GM06990 (cell line): ENCODE results near the gene RNF133.

Experiments used
- DNase-seq: peaks from one replicate; pipeline ENCODE4 v3.0.0-alpha.2; 2011; ENCODE audit not compliant: insufficient read length; ENCODE audit errors: extremely low read depth
- H3K27me3 ChIP-seq: replicated peaks from 2 replicates; pipeline ENCODE4 v1.6.0; 2011; ENCODE audit warnings: low read length; ENCODE audit not compliant: control insufficient read depth, insufficient read depth
- H3K36me3 ChIP-seq: 2 replicates; pipeline ENCODE4 v1.5.1; 2011; ENCODE audit warnings: low read length; ENCODE audit not compliant: control insufficient read depth, insufficient read depth
- H3K4me3 ChIP-seq: replicated peaks from 2 replicates; pipeline ENCODE4 v1.5.1; 2011; ENCODE audit warnings: low read depth, mild to moderate bottlenecking, control low read depth, low read length
- TF ChIP-seq, protein P1 (sequence below): IDR thresholded peaks from 2 replicates; pipeline ENCODE4 v1.5.1; 2011; ENCODE audit warnings: low read length, control low read depth, mild to moderate bottlenecking, inconsistent platforms; ENCODE audit not compliant: insufficient read depth, poor library complexity, severe bottlenecking

The RNF133 gene

DNA sequence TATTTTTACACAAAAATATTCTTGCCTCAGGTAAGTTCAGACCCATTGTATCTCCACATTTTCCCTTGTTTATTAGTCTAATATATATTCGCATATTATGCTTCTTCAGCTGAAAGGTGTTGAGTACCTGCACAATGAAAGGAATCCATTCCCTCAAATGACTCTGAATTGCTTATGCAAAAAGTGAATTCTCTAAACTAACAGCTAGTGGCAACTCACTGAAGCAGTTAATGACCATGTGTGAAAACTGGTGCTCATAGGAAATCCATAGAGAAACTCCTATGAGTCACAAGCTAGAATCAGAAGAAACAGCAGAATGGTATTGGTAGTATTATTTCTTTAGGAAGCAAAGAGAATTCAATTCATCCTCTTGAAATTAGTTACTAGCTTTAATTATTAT lies 37.3 kb upstream of the RNF133 start:
- DNase-seq = no peak
- Histone ChIP-seq H3K27me3 (no peaks in the 10 kb centered on the region), H3K4me3 (no peak overlapping the region), H3K36me3 (no peaks in the 10 kb centered on the region)
- TF ChIP-seq, protein P1, sequence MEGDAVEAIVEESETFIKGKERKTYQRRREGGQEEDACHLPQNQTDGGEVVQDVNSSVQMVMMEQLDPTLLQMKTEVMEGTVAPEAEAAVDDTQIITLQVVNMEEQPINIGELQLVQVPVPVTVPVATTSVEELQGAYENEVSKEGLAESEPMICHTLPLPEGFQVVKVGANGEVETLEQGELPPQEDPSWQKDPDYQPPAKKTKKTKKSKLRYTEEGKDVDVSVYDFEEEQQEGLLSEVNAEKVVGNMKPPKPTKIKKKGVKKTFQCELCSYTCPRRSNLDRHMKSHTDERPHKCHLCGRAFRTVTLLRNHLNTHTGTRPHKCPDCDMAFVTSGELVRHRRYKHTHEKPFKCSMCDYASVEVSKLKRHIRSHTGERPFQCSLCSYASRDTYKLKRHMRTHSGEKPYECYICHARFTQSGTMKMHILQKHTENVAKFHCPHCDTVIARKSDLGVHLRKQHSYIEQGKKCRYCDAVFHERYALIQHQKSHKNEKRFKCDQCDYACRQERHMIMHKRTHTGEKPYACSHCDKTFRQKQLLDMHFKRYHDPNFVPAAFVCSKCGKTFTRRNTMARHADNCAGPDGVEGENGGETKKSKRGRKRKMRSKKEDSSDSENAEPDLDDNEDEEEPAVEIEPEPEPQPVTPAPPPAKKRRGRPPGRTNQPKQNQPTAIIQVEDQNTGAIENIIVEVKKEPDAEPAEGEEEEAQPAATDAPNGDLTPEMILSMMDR = no peak

DNA sequence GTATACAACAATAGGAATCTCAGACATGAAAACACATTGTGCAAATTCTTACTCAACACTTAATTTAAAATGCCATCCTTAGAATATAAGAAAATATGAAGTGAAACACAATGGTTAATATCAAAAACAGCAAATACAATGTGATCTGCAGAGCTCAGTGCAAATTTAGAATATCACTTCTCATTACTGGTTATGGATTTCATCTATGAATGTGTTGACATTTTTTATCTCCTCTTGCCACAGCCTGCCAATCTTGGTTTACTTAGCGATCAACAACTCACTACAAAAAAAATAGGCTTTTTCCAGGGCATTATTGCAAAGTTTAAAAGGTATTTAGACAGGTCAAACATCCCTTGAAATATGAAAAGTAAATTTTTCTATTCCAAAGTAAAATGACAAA lies 28.8 kb upstream of the RNF133 start:
- Histone ChIP-seq H3K36me3 (no peaks in the 10 kb centered on the region), H3K27me3 (no peaks in the 10 kb centered on the region), H3K4me3 (no peak overlapping the region)
- DNase-seq = no peak
- TF ChIP-seq, protein P1 = no peak

DNA sequence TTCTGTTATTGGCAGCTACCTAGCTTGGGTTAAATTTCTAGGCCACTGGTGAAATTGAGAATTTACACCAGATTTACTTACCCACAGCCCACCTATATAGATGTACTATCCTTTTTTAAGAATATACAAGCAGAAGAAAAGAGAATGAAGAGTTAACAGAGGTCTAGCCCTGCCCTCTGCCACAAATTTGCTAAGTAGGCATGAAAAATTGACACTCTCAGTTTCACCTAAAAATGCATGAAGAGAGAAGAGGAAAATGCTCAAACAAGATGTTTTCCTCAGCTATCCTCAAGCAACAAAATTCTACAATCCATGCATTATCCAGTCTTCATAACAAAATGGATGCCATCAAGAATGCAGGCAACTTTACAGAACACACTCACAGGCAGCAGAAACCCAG lies 28.4 kb upstream of the RNF133 start:
- TF ChIP-seq, protein P1 = no peak
- Histone ChIP-seq H3K36me3 (no peaks in the 10 kb centered on the region), H3K27me3 (no peaks in the 10 kb centered on the region), H3K4me3 (no peak overlapping the region)
- no peak for DNase-seq

DNA sequence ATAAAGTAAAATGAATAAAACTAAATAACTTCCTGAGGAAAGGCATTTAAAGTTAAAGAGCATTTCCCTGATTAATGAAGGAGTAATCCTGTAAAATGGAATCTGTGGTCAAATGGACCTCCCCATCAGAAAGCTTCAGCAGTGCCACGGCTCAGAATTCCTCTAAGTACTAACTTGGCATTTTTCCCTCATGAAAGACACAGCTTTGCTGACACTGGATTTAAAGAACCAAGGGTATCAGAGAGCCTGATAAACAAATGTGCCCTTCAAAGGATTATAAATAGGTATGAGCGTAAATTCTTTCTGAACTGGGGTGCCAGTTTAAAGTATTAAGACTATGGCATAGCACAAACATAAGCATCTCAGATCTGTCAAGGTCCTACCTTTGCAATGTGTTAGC lies 28.0 kb upstream of the RNF133 start:
- TF ChIP-seq, protein P1 = no peak
- H3K4me3 ChIP-seq = no peak overlapping the region
- H3K27me3 ChIP-seq = no peaks in the 10 kb centered on the region
- no peaks in the 10 kb centered on the region for H3K36me3 ChIP-seq
- DNase-seq = no peak

DNA sequence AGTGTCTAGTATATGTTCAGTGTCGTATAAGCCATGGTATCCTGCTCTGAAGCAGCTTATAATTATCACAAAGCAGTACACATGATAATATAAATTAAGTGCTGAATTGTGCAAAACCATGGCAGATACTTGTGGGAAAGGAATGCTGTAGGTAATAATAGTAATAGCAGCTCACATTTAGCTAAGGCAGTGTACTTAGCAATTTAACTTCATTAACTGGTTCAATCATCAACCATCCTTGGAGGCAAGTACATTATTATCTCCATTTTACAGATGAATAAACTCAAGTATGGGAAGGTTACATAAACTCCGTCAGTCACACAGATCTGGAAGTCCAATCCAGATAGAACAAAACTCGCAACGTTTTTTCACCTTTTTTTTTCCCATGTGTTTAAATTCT lies 25.4 kb upstream of the RNF133 start:
- Histone ChIP-seq H3K27me3 (no peaks in the 10 kb centered on the region), H3K36me3 (no peaks in the 10 kb centered on the region), H3K4me3 (no peak overlapping the region)
- no peak for DNase-seq
- TF ChIP-seq, protein P1 = no peak

DNA sequence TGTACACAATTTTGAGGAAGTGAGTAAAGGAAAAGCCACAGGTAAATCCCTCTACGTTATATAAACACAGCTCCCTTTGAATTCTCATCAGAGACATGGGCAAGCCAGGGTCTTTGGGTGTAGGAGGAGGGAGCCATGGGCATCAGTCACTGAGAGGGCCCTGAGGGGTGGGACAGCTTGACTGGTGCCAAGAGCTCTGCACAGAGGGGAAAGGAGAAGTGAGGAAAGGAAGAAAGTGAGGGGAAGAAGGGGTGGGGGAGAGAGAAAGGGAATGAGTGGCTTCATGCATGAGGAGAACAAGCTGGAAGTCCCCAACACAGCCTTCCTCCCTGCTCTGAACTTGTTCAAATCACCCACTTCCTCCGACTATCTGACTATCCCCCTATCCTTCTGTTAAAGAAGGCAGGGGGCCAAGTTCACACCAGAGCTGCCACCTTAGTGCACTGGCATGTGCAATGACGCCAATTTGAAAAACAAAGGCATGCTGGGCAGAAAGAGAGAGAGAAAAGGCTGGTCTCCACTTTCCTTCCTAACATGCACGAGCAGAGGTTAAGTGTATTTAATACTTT lies 20.2 kb upstream of the RNF133 start:
- H3K36me3 ChIP-seq = no peaks in the 10 kb centered on the region
- no peak for DNase-seq
- no peaks in the 10 kb centered on the region for H3K27me3 ChIP-seq
- H3K4me3 ChIP-seq = no peak overlapping the region
- TF ChIP-seq, protein P1 = no peak
